Liver (tissue), 9 donors: ENCODE measurements around the gene COL9A3. TPM values are rescaled to one million over a fixed set of nuclear protein-coding genes. Genes with fewer than 3 reads are reported as not detected.
A peak's percentile ranks its signal among the peaks of the same experiment; 100 is the strongest.

ENCODE experiments used
- DNase-seq: peaks from one replicate; pipeline ENCODE4 v3.0.0-alpha.2; 2017; ENCODE audit warnings: low spot score
- H3K27ac ChIP-seq, 2 donors: one replicate each; pipeline ENCODE4 v1.7.0; 2013; ENCODE audit warnings: inconsistent platforms in 2 of 2, low read length in 2 of 2, control low read depth in 1 of 2, low read depth in 1 of 2, mild to moderate bottlenecking in 1 of 2
- H3K27me3 ChIP-seq, 4 donors: one replicate each; pipeline versions ENCODE4 v1.6.1 to v1.7.0; 2013; ENCODE audit warnings: low read length in 3 of 4, inconsistent platforms in 1 of 4, mild to moderate bottlenecking in 1 of 4, moderate library complexity in 1 of 4; ENCODE audit not compliant: control insufficient read depth in 4 of 4, insufficient read depth in 4 of 4
- H3K36me3 ChIP-seq, 4 donors: one replicate each; pipeline versions ENCODE4 v1.6.1 to v1.7.0; 2013; ENCODE audit warnings: low read length in 3 of 4, mild to moderate bottlenecking in 3 of 4, low read depth in 1 of 4, moderate library complexity in 1 of 4; ENCODE audit not compliant: control insufficient read depth in 4 of 4, insufficient read depth in 3 of 4
- H3K4me1 ChIP-seq, 4 donors: one replicate each; pipeline versions ENCODE4 v1.6.1 to v1.7.0; 2013; ENCODE audit warnings: low read length in 3 of 4, mild to moderate bottlenecking in 3 of 4, moderate library complexity in 1 of 4; ENCODE audit not compliant: control insufficient read depth in 4 of 4, insufficient read depth in 4 of 4
- H3K4me3 ChIP-seq, 3 donors: one replicate each; pipeline versions ENCODE4 v1.6.1 to v1.7.0; 2013; ENCODE audit warnings: low read length in 3 of 3, control low read depth in 1 of 3, low read depth in 1 of 3, mild to moderate bottlenecking in 1 of 3
- H3K9ac ChIP-seq, 2 donors: one replicate each; pipeline ENCODE4 v1.7.0; 2013; ENCODE audit warnings: low read length in 2 of 2, mild to moderate bottlenecking in 2 of 2, moderate library complexity in 2 of 2, control low read depth in 1 of 2, low read depth in 1 of 2
- H3K9me3 ChIP-seq, 4 donors: one replicate each; pipeline versions ENCODE4 v1.6.1 to v1.7.0; 2013; ENCODE audit warnings: low read length in 3 of 4; ENCODE audit not compliant: control insufficient read depth in 4 of 4
- EGR1 ChIP-seq, 2 donors: IDR thresholded peaks; 2 replicates each; pipeline ENCODE4 v1.6.1; 2016 to 2018; ENCODE audit warnings: antibody characterized with exemption in 2 of 2, low read depth in 2 of 2
- FOXA1 ChIP-seq: IDR thresholded peaks from 2 replicates; pipeline ENCODE4 v1.6.1; 2016; ENCODE audit warnings: antibody characterized with exemption
- FOXA2 ChIP-seq: IDR thresholded peaks from 2 replicates; pipeline ENCODE4 v1.6.1; 2016; ENCODE audit warnings: antibody characterized with exemption
- GABPA ChIP-seq, 2 donors: IDR thresholded peaks in 1 of 2; conservative IDR thresholded peaks in 1 of 2; 2 replicates each; pipeline ENCODE4 v1.6.1; 2016; ENCODE audit warnings: antibody characterized with exemption in 2 of 2, mild to moderate bottlenecking in 1 of 2, moderate library complexity in 1 of 2
- HNF4A ChIP-seq, 2 donors: conservative IDR thresholded peaks; 2 replicates each; pipeline ENCODE4 v1.6.1; 2016; ENCODE audit warnings: antibody characterized with exemption in 2 of 2, mild to moderate bottlenecking in 2 of 2
- HNF4G ChIP-seq: IDR thresholded peaks from 2 replicates; pipeline ENCODE4 v1.6.1; 2016; ENCODE audit warnings: antibody characterized with exemption
- JUND ChIP-seq, 2 donors: IDR thresholded peaks; 2 replicates each; pipeline ENCODE4 v1.6.1; 2016; ENCODE audit warnings: antibody characterized with exemption in 2 of 2
- RAD21 ChIP-seq, 2 donors: IDR thresholded peaks; 2 replicates each; pipeline ENCODE4 v1.6.1; 2016; ENCODE audit warnings: antibody characterized with exemption in 2 of 2, mild to moderate bottlenecking in 2 of 2
- RXRA ChIP-seq, 2 donors: IDR thresholded peaks; 2 replicates each; pipeline ENCODE4 v1.6.1; 2017 to 2018; ENCODE audit warnings: antibody characterized with exemption in 2 of 2, mild to moderate bottlenecking in 1 of 2
- SP1 ChIP-seq: IDR thresholded peaks from 2 replicates; pipeline ENCODE4 v1.6.1; 2018; ENCODE audit warnings: antibody characterized with exemption, mild to moderate bottlenecking
- TAF1 ChIP-seq: conservative IDR thresholded peaks from 2 replicates; pipeline ENCODE4 v1.6.1; 2016; ENCODE audit warnings: antibody characterized with exemption, mild to moderate bottlenecking
- YY1 ChIP-seq: IDR thresholded peaks from 2 replicates; pipeline ENCODE4 v1.6.1; 2016; ENCODE audit warnings: antibody characterized with exemption, mild to moderate bottlenecking
- WGBS: extraction: QIAGEN DNeasy Blood & Tissue Kit; methylation state at CpG from one replicate; pipeline ENCODE4 v1.1.7; 2013; 5-methylcytosine and 5-hydroxymethylcytosine counted together
- polyA plus RNA-seq, 2 donors: library from polyadenylated mRNA; stranded (reverse) in 1 of 2; unstranded in 1 of 2; fragments of 200-250 nt in 1 of 2; fragments of >200 nt in 1 of 2; fragmentation: Nextera tagmentation in 1 of 2; extraction: Ambion mirVana in 1 of 2; gene quantifications; one replicate each; pipeline versions ENCODE4 v1.2.1 to v1.2.3, GENCODE V29; 2013 to 2015
- total RNA-seq, 2 donors: library from RNA; depleted of rRNA; stranded (reverse); fragments of >200 nt; gene quantifications; one replicate each; pipeline ENCODE4 v1.2.3, GENCODE V29; 2014
- TF ChIP-seq, protein P1 (sequence below): IDR thresholded peaks from 2 replicates; pipeline ENCODE4 v1.6.1; 2016; ENCODE audit warnings: antibody characterized with exemption
- TF ChIP-seq, protein P2 (sequence below): IDR thresholded peaks from 2 replicates; pipeline ENCODE4 v1.6.1; 2016; ENCODE audit warnings: antibody characterized with exemption
- TF ChIP-seq, protein P3 (sequence below): IDR thresholded peaks from 2 replicates; pipeline ENCODE4 v1.6.1; 2016; ENCODE audit warnings: antibody characterized with exemption, mild to moderate bottlenecking
- TF ChIP-seq, protein P4 (sequence below): IDR thresholded peaks from 2 replicates; pipeline ENCODE4 v1.6.1; 2016; ENCODE audit warnings: antibody characterized with exemption
- donor health status: healthy.
- donor health status: healthy.
- donor health status: healthy.
- donor health status: healthy.
- donor health status: healthy.

The COL9A3 gene
- total and polyA plus RNA-seq, 4 donors = 0.92 to 2.0 (median 1.1) TPM

DNA sequence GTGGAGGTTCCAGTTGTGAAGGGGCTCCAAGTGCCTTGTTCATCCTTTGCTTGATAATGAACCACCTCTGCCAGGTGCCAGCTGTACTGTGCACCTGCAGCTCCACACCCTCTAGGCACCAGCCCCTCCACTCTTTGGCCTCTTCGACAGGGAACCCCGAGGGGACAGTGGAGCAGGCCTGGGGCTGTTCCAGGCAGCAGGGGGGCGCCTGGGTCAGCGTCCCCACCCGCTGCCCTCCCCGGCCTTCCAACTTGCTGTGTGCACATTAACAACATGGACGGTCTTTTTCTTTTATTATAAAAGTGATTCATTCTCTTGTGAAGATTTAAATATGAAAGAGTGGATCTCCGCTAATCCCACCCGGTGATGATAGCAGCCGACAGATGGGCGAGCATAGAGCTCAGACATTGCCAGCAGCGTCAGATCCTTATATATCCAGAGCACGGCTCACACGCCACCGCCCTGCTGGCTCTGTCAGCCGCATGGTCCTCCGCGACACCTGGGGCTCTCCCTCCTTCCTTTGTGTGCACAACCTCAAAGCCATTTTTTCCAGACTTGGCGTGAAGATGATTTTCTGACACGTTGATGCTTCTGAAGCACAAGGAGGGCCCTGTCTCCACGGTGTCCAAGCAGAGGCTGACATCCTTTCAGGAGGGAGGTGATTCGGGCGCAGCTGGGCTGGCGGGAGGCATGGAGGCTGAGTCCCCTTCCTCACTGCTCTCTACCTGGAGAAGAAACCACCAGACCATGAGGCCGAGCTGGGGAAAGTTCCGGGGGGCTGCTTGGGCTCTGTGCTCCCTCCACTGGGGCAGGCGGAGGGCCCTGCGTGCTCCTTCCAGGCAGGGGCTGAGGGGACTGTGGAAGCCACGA lies 42.8 kb upstream of the COL9A3 start:
- DNase-seq = no peak
- H3K4me3 ChIP-seq = no peak overlapping the region
- peak overlapping the region; percentile 83 to 87 for H3K27ac ChIP-seq
- no peaks in the 10 kb centered on the region for H3K27me3 ChIP-seq
- no peaks in the 10 kb centered on the region for H3K9me3 ChIP-seq
- TF ChIP-seq YY1 (no peak), EGR1 (IDR thresholded peaks at IDR 0.05; ENCODE audit: low read depth in 2 of 2) (no peak), GABPA (IDR thresholded peaks at IDR 0.05 in 1 of 2, conservative IDR thresholded peaks at IDR 0.05 in 1 of 2) (no peak), HNF4G (no peak)
- TF ChIP-seq, protein P1, sequence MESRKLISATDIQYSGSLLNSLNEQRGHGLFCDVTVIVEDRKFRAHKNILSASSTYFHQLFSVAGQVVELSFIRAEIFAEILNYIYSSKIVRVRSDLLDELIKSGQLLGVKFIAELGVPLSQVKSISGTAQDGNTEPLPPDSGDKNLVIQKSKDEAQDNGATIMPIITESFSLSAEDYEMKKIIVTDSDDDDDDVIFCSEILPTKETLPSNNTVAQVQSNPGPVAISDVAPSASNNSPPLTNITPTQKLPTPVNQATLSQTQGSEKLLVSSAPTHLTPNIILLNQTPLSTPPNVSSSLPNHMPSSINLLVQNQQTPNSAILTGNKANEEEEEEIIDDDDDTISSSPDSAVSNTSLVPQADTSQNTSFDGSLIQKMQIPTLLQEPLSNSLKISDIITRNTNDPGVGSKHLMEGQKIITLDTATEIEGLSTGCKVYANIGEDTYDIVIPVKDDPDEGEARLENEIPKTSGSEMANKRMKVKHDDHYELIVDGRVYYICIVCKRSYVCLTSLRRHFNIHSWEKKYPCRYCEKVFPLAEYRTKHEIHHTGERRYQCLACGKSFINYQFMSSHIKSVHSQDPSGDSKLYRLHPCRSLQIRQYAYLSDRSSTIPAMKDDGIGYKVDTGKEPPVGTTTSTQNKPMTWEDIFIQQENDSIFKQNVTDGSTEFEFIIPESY = no peak
- no peaks in the 10 kb centered on the region for H3K36me3 ChIP-seq
- 91% methylated on average over 29 of the region's 29 CpGs for WGBS
- peaks cover 31 to 67% (median 47%) of the 10 kb centered on the region in 4 donors for H3K4me1 ChIP-seq
- peak overlapping the region in 1 of 2 donors; percentile 45 for H3K9ac ChIP-seq

DNA sequence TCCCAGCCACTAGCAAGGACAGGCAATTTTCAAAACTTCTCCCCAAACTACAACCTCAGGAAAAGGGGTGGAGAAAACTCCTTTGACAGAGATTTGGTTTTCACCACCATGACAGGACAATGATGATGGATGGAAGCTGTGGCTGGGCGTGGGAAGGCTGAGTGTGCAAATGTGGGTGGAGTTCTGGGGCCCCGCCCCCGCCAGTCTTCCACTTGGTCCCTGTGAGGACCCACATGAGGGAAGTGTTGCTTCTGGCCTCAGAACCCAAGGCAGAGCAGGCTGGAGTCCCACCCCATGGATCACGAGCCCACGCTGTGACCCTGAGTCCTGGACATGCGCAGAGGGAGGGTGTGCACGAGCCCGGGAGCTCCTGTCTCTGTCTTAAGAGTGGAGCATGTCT lies 42.1 kb upstream of the COL9A3 start:
- Histone ChIP-seq H3K9ac (no peak overlapping the region), H3K36me3 (no peaks in the 10 kb centered on the region), H3K27me3 (no peaks in the 10 kb centered on the region), H3K4me3 (no peak overlapping the region), H3K9me3 (no peaks in the 10 kb centered on the region), H3K27ac (no peak overlapping the region), H3K4me1 (peaks cover 29 to 61% (median 40%) of the 10 kb centered on the region in 4 donors)
- TF ChIP-seq, protein P2, sequence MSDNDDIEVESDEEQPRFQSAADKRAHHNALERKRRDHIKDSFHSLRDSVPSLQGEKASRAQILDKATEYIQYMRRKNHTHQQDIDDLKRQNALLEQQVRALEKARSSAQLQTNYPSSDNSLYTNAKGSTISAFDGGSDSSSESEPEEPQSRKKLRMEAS = no peak
- 91% methylated on average over 8 of the region's 8 CpGs for WGBS
- DNase-seq = no peak

DNA sequence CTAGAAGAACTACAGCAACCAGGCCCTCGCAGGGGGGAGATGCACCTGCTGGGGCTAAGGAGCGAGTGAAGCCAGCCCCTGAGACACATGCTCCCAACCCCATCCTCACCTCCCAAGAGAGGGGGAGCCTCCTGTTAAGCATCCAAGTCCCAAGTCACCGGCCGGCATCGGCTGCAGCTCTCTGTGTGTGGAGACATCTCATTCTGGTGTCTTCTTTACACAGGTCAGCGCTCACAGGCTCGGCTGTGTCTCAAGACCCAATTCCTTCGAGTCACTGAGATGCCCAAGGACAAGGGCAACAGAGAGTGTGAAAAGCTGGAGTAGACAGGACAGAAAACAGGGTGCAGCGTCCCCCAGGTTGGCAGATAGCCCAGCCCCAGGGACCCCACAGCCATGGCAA lies 41.6 kb upstream of the COL9A3 start:
- Histone ChIP-seq H3K4me3 (no peak overlapping the region), H3K9me3 (no peaks in the 10 kb centered on the region), H3K27ac (no peak overlapping the region), H3K27me3 (no peaks in the 10 kb centered on the region), H3K9ac (no peak overlapping the region), H3K36me3 (no peaks in the 10 kb centered on the region), H3K4me1 (peaks cover 26 to 56% (median 38%) of the 10 kb centered on the region in 4 donors)
- DNase-seq = no peak
- 97% methylated on average over 9 of the region's 9 CpGs for WGBS
- TF ChIP-seq FOXA2 (no peak), FOXA1 (no peak), GABPA (IDR thresholded peaks at IDR 0.05 in 1 of 2, conservative IDR thresholded peaks at IDR 0.05 in 1 of 2) (no peak), TAF1 (no peak), HNF4A (conservative IDR thresholded peaks at IDR 0.05) (no peak), HNF4G (no peak), EGR1 (IDR thresholded peaks at IDR 0.05; ENCODE audit: low read depth in 2 of 2) (no peak), JUND (IDR thresholded peaks at IDR 0.05) (no peak), RAD21 (IDR thresholded peaks at IDR 0.05) (no peak), RXRA (IDR thresholded peaks at IDR 0.05) (no peak), SP1 (no peak)
- TF ChIP-seq, protein P3, sequence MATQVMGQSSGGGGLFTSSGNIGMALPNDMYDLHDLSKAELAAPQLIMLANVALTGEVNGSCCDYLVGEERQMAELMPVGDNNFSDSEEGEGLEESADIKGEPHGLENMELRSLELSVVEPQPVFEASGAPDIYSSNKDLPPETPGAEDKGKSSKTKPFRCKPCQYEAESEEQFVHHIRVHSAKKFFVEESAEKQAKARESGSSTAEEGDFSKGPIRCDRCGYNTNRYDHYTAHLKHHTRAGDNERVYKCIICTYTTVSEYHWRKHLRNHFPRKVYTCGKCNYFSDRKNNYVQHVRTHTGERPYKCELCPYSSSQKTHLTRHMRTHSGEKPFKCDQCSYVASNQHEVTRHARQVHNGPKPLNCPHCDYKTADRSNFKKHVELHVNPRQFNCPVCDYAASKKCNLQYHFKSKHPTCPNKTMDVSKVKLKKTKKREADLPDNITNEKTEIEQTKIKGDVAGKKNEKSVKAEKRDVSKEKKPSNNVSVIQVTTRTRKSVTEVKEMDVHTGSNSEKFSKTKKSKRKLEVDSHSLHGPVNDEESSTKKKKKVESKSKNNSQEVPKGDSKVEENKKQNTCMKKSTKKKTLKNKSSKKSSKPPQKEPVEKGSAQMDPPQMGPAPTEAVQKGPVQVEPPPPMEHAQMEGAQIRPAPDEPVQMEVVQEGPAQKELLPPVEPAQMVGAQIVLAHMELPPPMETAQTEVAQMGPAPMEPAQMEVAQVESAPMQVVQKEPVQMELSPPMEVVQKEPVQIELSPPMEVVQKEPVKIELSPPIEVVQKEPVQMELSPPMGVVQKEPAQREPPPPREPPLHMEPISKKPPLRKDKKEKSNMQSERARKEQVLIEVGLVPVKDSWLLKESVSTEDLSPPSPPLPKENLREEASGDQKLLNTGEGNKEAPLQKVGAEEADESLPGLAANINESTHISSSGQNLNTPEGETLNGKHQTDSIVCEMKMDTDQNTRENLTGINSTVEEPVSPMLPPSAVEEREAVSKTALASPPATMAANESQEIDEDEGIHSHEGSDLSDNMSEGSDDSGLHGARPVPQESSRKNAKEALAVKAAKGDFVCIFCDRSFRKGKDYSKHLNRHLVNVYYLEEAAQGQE = no peak
- TF ChIP-seq, protein P4, sequence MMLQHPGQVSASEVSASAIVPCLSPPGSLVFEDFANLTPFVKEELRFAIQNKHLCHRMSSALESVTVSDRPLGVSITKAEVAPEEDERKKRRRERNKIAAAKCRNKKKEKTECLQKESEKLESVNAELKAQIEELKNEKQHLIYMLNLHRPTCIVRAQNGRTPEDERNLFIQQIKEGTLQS = no peak
- TF ChIP-seq, protein P2 = no peak
- TF ChIP-seq, protein P1 = no peak
